ENCODE measurements around the gene GNG12. TPM values are rescaled to one million over a fixed set of nuclear protein-coding genes. Genes with fewer than 3 reads are reported as not detected.

Gene GNG12
- total RNA-seq, 1 experiment from 2014 or later = 167 TPM

Other genes with a start within 250 kb of the GNG12 start
- gene GADD45A, start 148.3 kb downstream of the GNG12 start, total RNA-seq (2014; rRNA removed; shearing (Covaris generic)) = 31.6 and 44.6 TPM in 2 replicates
- gene DIRAS3, start 217.2 kb upstream of the GNG12 start, total RNA-seq (2014; rRNA removed; shearing (Covaris generic)) = 0.06 and 1.5 TPM in 2 replicates